ENCODE results near the gene PLA2G6.
A peak's percentile ranks its signal among the peaks of the same experiment; 100 is the strongest.

PLA2G6 gene

DNA sequence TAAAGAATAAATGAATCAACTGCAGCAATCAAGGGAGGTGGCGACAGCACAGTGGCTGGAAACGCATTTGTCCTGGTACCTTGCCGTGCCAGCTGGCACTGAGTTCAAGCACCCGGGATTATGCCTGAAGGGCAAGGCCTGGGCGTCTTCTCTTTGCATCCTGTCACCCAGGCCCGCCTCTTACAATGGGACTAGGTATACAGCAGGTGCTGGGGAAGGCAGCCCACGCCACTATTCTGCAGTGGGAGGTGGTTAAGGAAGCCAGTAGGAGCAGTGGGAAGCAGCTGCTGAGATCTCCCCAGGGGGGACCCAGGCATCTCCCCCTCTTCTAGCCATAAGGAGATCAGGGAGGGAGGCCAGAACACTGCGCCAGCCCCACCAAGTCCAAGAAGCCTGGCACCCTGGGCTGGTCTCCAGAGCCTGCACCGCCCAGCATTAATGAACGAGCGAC is 55.9 kb downstream of the PLA2G6 start:
- no peak overlapping the region for H2AK5ac ChIP-seq (ENCODE audit: low read depth, low read length)
- no peak overlapping the region for H3K4me3 ChIP-seq (ENCODE audit: low read length in 2 of 2)
- H3K23ac ChIP-seq (ENCODE audit: low read depth, low read length, poor library complexity), result no peak overlapping the region
- no peak overlapping the region for H3K4me2 ChIP-seq (ENCODE audit: insufficient read depth, low read length, poor library complexity, severe bottlenecking)
- no peak overlapping the region for H2AFZ ChIP-seq (ENCODE audit: low read length)
- no CpG with 5 or more reads among the region's 11 CpGs for WGBS, 2 donors (ENCODE audit: extremely low coverage in 2 of 2, insufficient read length in 2 of 2, insufficient replicate concordance in 1 of 2)
- no peak overlapping the region for H2BK5ac ChIP-seq (ENCODE audit: low read length)
- H3K27me3 ChIP-seq (ENCODE audit: control insufficient read depth in 3 of 3, insufficient read depth in 3 of 3, low read depth in 1 of 3, low read length in 3 of 3), result no peaks in the 10 kb centered on the region
- H3K9me3 ChIP-seq (replicated peaks in 1 of 2; ENCODE audit: control insufficient read depth in 2 of 2, insufficient read depth in 1 of 2, low read depth in 1 of 2, low read length in 2 of 2), result peaks cover 0 to 3% of the 10 kb centered on the region in 2 donors
- no peak overlapping the region for H3K4ac ChIP-seq (ENCODE audit: low read length)
- no peak overlapping the region for H3K9ac ChIP-seq (ENCODE audit: low read depth, low read length, poor library complexity)
- H3K4me1 ChIP-seq (ENCODE audit: control insufficient read depth in 2 of 2, insufficient read depth in 1 of 2, low read depth in 1 of 2, low read length in 2 of 2), result peaks cover 0 to 10% of the 10 kb centered on the region in 2 donors
- no peak overlapping the region for H2BK12ac ChIP-seq (ENCODE audit: low read length)
- H3K27ac ChIP-seq (replicated peaks; ENCODE audit: low read length), result no peak overlapping the region
- no peak overlapping the region for H3K14ac ChIP-seq (ENCODE audit: low read length)
- peaks cover 0 to 3% of the 10 kb centered on the region in 2 donors for H3K36me3 ChIP-seq (replicated peaks in 1 of 2; ENCODE audit: control insufficient read depth in 2 of 2, insufficient read depth in 2 of 2, low read length in 2 of 2)
- no peak overlapping the region for H2BK120ac ChIP-seq (ENCODE audit: low read depth, low read length)
- H4K8ac ChIP-seq (ENCODE audit: low read depth, low read length), result no peak overlapping the region
- no peak for DNase-seq (ENCODE audit: low spot score)
- peaks cover 2% of the 10 kb centered on the region for H3K79me1 ChIP-seq (ENCODE audit: low read depth, low read length)
- no peak overlapping the region for H4K91ac ChIP-seq (ENCODE audit: low read depth, low read length, poor library complexity)
- H2BK15ac ChIP-seq (ENCODE audit: low read length), result peak overlapping the region; percentile 65
- no peak overlapping the region for H3K18ac ChIP-seq (ENCODE audit: low read length)

GRCh38 chr22:38125038-38125610 is 56.5 kb downstream of the PLA2G6 start:
- no peak overlapping the region for H2AFZ ChIP-seq (ENCODE audit: low read length)
- peak overlapping the region; percentile 5 for H3K18ac ChIP-seq (ENCODE audit: low read length)
- H3K4ac ChIP-seq (ENCODE audit: low read length), result no peak overlapping the region
- peaks cover 2% of the 10 kb centered on the region for H3K79me1 ChIP-seq (ENCODE audit: low read depth, low read length)
- no peak overlapping the region for H3K14ac ChIP-seq (ENCODE audit: low read length)
- H4K8ac ChIP-seq (ENCODE audit: low read depth, low read length), result no peak overlapping the region
- WGBS, 2 donors (ENCODE audit: extremely low coverage in 2 of 2, insufficient read length in 2 of 2, insufficient replicate concordance in 1 of 2), result no CpG with 5 or more reads among the region's 14 CpGs
- H3K23ac ChIP-seq (ENCODE audit: low read depth, low read length, poor library complexity), result peak overlapping the region; percentile 35
- H2BK5ac ChIP-seq (ENCODE audit: low read length), result no peak overlapping the region
- H4K91ac ChIP-seq (ENCODE audit: low read depth, low read length, poor library complexity), result no peak overlapping the region
- no peak overlapping the region for H3K27ac ChIP-seq (replicated peaks; ENCODE audit: low read length)
- peaks cover 0 to 3% of the 10 kb centered on the region in 2 donors for H3K36me3 ChIP-seq (replicated peaks in 1 of 2; ENCODE audit: control insufficient read depth in 2 of 2, insufficient read depth in 2 of 2, low read length in 2 of 2)
- peaks cover 0 to 3% of the 10 kb centered on the region in 2 donors for H3K9me3 ChIP-seq (replicated peaks in 1 of 2; ENCODE audit: control insufficient read depth in 2 of 2, insufficient read depth in 1 of 2, low read depth in 1 of 2, low read length in 2 of 2)
- no peak for DNase-seq (ENCODE audit: low spot score)
- no peak overlapping the region for H3K4me2 ChIP-seq (ENCODE audit: insufficient read depth, low read length, poor library complexity, severe bottlenecking)
- H2AK5ac ChIP-seq (ENCODE audit: low read depth, low read length), result no peak overlapping the region
- peaks cover 0 to 10% of the 10 kb centered on the region in 2 donors for H3K4me1 ChIP-seq (ENCODE audit: control insufficient read depth in 2 of 2, insufficient read depth in 1 of 2, low read depth in 1 of 2, low read length in 2 of 2)
- H3K9ac ChIP-seq (ENCODE audit: low read depth, low read length, poor library complexity), result peak overlapping the region; percentile 46
- H3K4me3 ChIP-seq (ENCODE audit: low read length in 2 of 2), result peak overlapping the region in 1 of 2 donors; percentile 68
- H3K27me3 ChIP-seq (ENCODE audit: control insufficient read depth in 3 of 3, insufficient read depth in 3 of 3, low read depth in 1 of 3, low read length in 3 of 3), result no peaks in the 10 kb centered on the region
- no peak overlapping the region for H2BK15ac ChIP-seq (ENCODE audit: low read length)
- no peak overlapping the region for H2BK12ac ChIP-seq (ENCODE audit: low read length)
- H2BK120ac ChIP-seq (ENCODE audit: low read depth, low read length), result no peak overlapping the region

DNA sequence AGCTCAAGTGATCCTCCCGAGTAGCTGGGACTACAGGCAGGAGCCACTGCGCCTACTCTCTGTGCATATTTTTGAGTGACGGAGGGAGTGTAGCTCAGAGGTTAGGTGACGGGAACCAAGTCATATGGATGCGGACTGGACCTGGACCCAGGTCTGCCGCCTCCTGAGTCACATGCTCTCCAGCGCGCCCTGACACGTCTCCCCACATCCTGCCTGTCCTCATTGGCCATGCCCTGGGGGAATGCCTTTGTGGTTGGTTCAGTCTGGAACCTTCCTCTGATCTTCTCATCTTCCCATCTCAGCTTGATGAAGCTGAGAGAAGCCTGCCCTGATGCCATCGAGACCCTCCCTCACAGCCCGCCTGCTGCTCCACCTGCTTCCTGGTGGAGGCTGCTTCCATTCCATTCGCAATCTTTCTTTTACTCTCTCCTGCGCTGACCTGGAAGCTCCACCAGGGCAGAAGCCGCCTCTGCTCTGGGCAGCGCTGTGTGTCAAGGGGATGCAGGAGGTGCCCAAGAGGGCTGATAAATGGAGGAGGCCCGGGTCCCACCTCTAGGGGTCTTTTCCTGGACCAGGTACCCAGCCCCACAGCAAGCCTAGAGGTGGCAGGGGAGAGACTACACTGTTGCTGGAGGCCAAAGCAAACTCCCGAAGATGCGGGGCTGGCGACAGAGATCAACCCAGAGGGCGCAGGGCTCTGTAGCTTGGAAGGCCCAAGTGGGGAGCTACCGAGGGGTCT is 57.2 kb downstream of the PLA2G6 start:
- no peak overlapping the region for H2AFZ ChIP-seq (ENCODE audit: low read length)
- H3K18ac ChIP-seq (ENCODE audit: low read length), result peak overlapping the region; percentile 61
- H2BK5ac ChIP-seq (ENCODE audit: low read length), result peak overlapping the region; percentile 68
- no peak overlapping the region for H2BK120ac ChIP-seq (ENCODE audit: low read depth, low read length)
- H3K79me1 ChIP-seq (ENCODE audit: low read depth, low read length), result peaks cover 2% of the 10 kb centered on the region
- no peak overlapping the region for H3K4me2 ChIP-seq (ENCODE audit: insufficient read depth, low read length, poor library complexity, severe bottlenecking)
- no peaks in the 10 kb centered on the region for H3K27me3 ChIP-seq (ENCODE audit: control insufficient read depth in 3 of 3, insufficient read depth in 3 of 3, low read depth in 1 of 3, low read length in 3 of 3)
- WGBS, 2 donors (ENCODE audit: extremely low coverage in 2 of 2, insufficient read length in 2 of 2, insufficient replicate concordance in 1 of 2), result no CpG with 5 or more reads among the region's 21 CpGs
- H3K4ac ChIP-seq (ENCODE audit: low read length), result no peak overlapping the region
- no peak overlapping the region for H3K9ac ChIP-seq (ENCODE audit: low read depth, low read length, poor library complexity)
- H3K4me1 ChIP-seq (ENCODE audit: control insufficient read depth in 2 of 2, insufficient read depth in 1 of 2, low read depth in 1 of 2, low read length in 2 of 2), result peaks cover 0 to 10% of the 10 kb centered on the region in 2 donors
- no peak overlapping the region for H4K91ac ChIP-seq (ENCODE audit: low read depth, low read length, poor library complexity)
- H3K23ac ChIP-seq (ENCODE audit: low read depth, low read length, poor library complexity), result peak overlapping the region; percentile 61
- H3K27ac ChIP-seq (replicated peaks; ENCODE audit: low read length), result no peak overlapping the region
- no peak for DNase-seq (ENCODE audit: low spot score)
- H3K14ac ChIP-seq (ENCODE audit: low read length), result no peak overlapping the region
- peaks cover 0 to 3% of the 10 kb centered on the region in 2 donors for H3K36me3 ChIP-seq (replicated peaks in 1 of 2; ENCODE audit: control insufficient read depth in 2 of 2, insufficient read depth in 2 of 2, low read length in 2 of 2)
- no peak overlapping the region for H2BK12ac ChIP-seq (ENCODE audit: low read length)
- H3K4me3 ChIP-seq (ENCODE audit: low read length in 2 of 2), result no peak overlapping the region
- H2BK15ac ChIP-seq (ENCODE audit: low read length), result no peak overlapping the region
- H2AK5ac ChIP-seq (ENCODE audit: low read depth, low read length), result no peak overlapping the region
- peaks cover 0 to 3% of the 10 kb centered on the region in 2 donors for H3K9me3 ChIP-seq (replicated peaks in 1 of 2; ENCODE audit: control insufficient read depth in 2 of 2, insufficient read depth in 1 of 2, low read depth in 1 of 2, low read length in 2 of 2)
- no peak overlapping the region for H4K8ac ChIP-seq (ENCODE audit: low read depth, low read length)

- peaks cover 0 to 3% of the 10 kb centered on the region in 2 donors for H3K36me3 ChIP-seq (replicated peaks in 1 of 2; ENCODE audit: control insufficient read depth in 2 of 2, insufficient read depth in 2 of 2, low read length in 2 of 2)
- H3K4ac ChIP-seq (ENCODE audit: low read length), result no peak overlapping the region
- H3K4me1 ChIP-seq (ENCODE audit: control insufficient read depth in 2 of 2, insufficient read depth in 1 of 2, low read depth in 1 of 2, low read length in 2 of 2), result peaks cover 0 to 10% of the 10 kb centered on the region in 2 donors
- H3K14ac ChIP-seq (ENCODE audit: low read length), result no peak overlapping the region
- H3K27me3 ChIP-seq (ENCODE audit: control insufficient read depth in 3 of 3, insufficient read depth in 3 of 3, low read depth in 1 of 3, low read length in 3 of 3), result no peaks in the 10 kb centered on the region
- H2AK5ac ChIP-seq (ENCODE audit: low read depth, low read length), result no peak overlapping the region
- no peak overlapping the region for H2BK12ac ChIP-seq (ENCODE audit: low read length)
- no peak overlapping the region for H3K4me2 ChIP-seq (ENCODE audit: insufficient read depth, low read length, poor library complexity, severe bottlenecking)
- no peak overlapping the region for H3K9ac ChIP-seq (ENCODE audit: low read depth, low read length, poor library complexity)
- no peak for DNase-seq (ENCODE audit: low spot score)
- H3K27ac ChIP-seq (replicated peaks; ENCODE audit: low read length), result no peak overlapping the region
- H3K9me3 ChIP-seq (replicated peaks in 1 of 2; ENCODE audit: control insufficient read depth in 2 of 2, insufficient read depth in 1 of 2, low read depth in 1 of 2, low read length in 2 of 2), result peaks cover 0 to 3% of the 10 kb centered on the region in 2 donors
- no peak overlapping the region for H2BK15ac ChIP-seq (ENCODE audit: low read length)
- H3K23ac ChIP-seq (ENCODE audit: low read depth, low read length, poor library complexity), result no peak overlapping the region
- H3K18ac ChIP-seq (ENCODE audit: low read length), result peak overlapping the region; percentile 27
- no CpG with 5 or more reads among the region's 6 CpGs for WGBS, 2 donors (ENCODE audit: extremely low coverage in 2 of 2, insufficient read length in 2 of 2, insufficient replicate concordance in 1 of 2)
- no peak overlapping the region for H4K91ac ChIP-seq (ENCODE audit: low read depth, low read length, poor library complexity)
- H3K4me3 ChIP-seq (ENCODE audit: low read length in 2 of 2), result no peak overlapping the region
- H2BK5ac ChIP-seq (ENCODE audit: low read length), result no peak overlapping the region
- peaks cover 2% of the 10 kb centered on the region for H3K79me1 ChIP-seq (ENCODE audit: low read depth, low read length)
- H2AFZ ChIP-seq (ENCODE audit: low read length), result no peak overlapping the region
- no peak overlapping the region for H2BK120ac ChIP-seq (ENCODE audit: low read depth, low read length)
- no peak overlapping the region for H4K8ac ChIP-seq (ENCODE audit: low read depth, low read length)
These were observed 59.0 kb downstream of the PLA2G6 start for GRCh38 chr22:38122616-38123015.

All from neuronal stem cell (in vitro differentiated cells).